Measurements from ENCODE around the gene DGKI.

DGKI gene

GRCh38 chr7:137890449-137890921 lies 43.7 kb upstream of the DGKI start:
- Histone ChIP-seq H3K4me3 (IDR thresholded peaks at IDR 0.05; ENCODE audit: insufficient read depth, low read depth, low read length) (no peak overlapping the region), H3K4me2 (no peak overlapping the region), H3K79me2 (ENCODE audit: insufficient read depth, low read depth) (no peaks in the 10 kb centered on the region), H3K27me3 (ENCODE audit: insufficient read depth, low read depth) (no peaks in the 10 kb centered on the region), H3K9ac (no peak overlapping the region), H3K4me1 (ENCODE audit: low read depth, poor library complexity, severe bottlenecking) (no peaks in the 10 kb centered on the region), H2AFZ (ENCODE audit: low read depth) (no peak overlapping the region), H3K27ac (no peak overlapping the region), H3K36me3 (ENCODE audit: insufficient read depth) (no peaks in the 10 kb centered on the region), H4K20me1 (ENCODE audit: insufficient read depth) (no peaks in the 10 kb centered on the region)
- no peak for TF ChIP-seq CTCF (conservative IDR thresholded peaks at IDR 0.05; ENCODE audit: low read depth, low read length)

- H3K79me2 ChIP-seq (ENCODE audit: insufficient read depth, low read depth), result no peaks in the 10 kb centered on the region
- no peak overlapping the region for H3K27ac ChIP-seq
- no peaks in the 10 kb centered on the region; the same call in 1 of the 2 replicates for H3K36me3 ChIP-seq (ENCODE audit: insufficient read depth)
- H2AFZ ChIP-seq (ENCODE audit: low read depth), result no peak overlapping the region
- no peak overlapping the region for H3K4me3 ChIP-seq (IDR thresholded peaks at IDR 0.05; ENCODE audit: insufficient read depth, low read depth, low read length)
- no peaks in the 10 kb centered on the region for H3K4me1 ChIP-seq (ENCODE audit: low read depth, poor library complexity, severe bottlenecking)
- TF ChIP-seq CTCF (conservative IDR thresholded peaks at IDR 0.05; ENCODE audit: low read depth, low read length), result no peak
- no peak overlapping the region for H3K4me2 ChIP-seq
- no peaks in the 10 kb centered on the region for H4K20me1 ChIP-seq (ENCODE audit: insufficient read depth)
- H3K9ac ChIP-seq, result no peak overlapping the region
- H3K27me3 ChIP-seq (ENCODE audit: insufficient read depth, low read depth), result no peaks in the 10 kb centered on the region
Observed at GRCh38 chr7:137888241-137888640, 41.5 kb upstream of the DGKI start.

- H3K36me3 ChIP-seq (ENCODE audit: insufficient read depth), result peaks cover 7% of the 10 kb centered on the region; the same call in 1 of the 2 replicates
- no peaks in the 10 kb centered on the region for H3K4me1 ChIP-seq (ENCODE audit: low read depth, poor library complexity, severe bottlenecking)
- H3K27ac ChIP-seq, result no peak overlapping the region
- no peaks in the 10 kb centered on the region for H3K79me2 ChIP-seq (ENCODE audit: insufficient read depth, low read depth)
- no peaks in the 10 kb centered on the region for H4K20me1 ChIP-seq (ENCODE audit: insufficient read depth)
- H3K4me2 ChIP-seq, result no peak overlapping the region
- H3K4me3 ChIP-seq (IDR thresholded peaks at IDR 0.05; ENCODE audit: insufficient read depth, low read depth, low read length), result no peak overlapping the region
- H3K9ac ChIP-seq, result no peak overlapping the region
- TF ChIP-seq CTCF (conservative IDR thresholded peaks at IDR 0.05; ENCODE audit: low read depth, low read length), result no peak
- no peaks in the 10 kb centered on the region for H3K27me3 ChIP-seq (ENCODE audit: insufficient read depth, low read depth)
- H2AFZ ChIP-seq (ENCODE audit: low read depth), result no peak overlapping the region
Observed at GRCh38 chr7:137886746-137887145, 40.0 kb upstream of the DGKI start.

- no peak overlapping the region for H3K27ac ChIP-seq
Observed at GRCh38 chr7:137886281-137886680, 39.5 kb upstream of the DGKI start.

More at GRCh38 chr7:137886281-137886680, 39.5 kb upstream of the DGKI start:
- Histone ChIP-seq H3K9ac (no peak overlapping the region), H3K4me1 (ENCODE audit: low read depth, poor library complexity, severe bottlenecking) (no peaks in the 10 kb centered on the region), H4K20me1 (ENCODE audit: insufficient read depth) (no peaks in the 10 kb centered on the region), H3K4me2 (no peak overlapping the region), H2AFZ (ENCODE audit: low read depth) (no peak overlapping the region), H3K27me3 (ENCODE audit: insufficient read depth, low read depth) (no peaks in the 10 kb centered on the region), H3K79me2 (ENCODE audit: insufficient read depth, low read depth) (no peaks in the 10 kb centered on the region), H3K36me3 (ENCODE audit: insufficient read depth) (peaks cover 7% of the 10 kb centered on the region; the same call in 1 of the 2 replicates), H3K4me3 (IDR thresholded peaks at IDR 0.05; ENCODE audit: insufficient read depth, low read depth, low read length) (no peak overlapping the region)
- TF ChIP-seq CTCF (conservative IDR thresholded peaks at IDR 0.05; ENCODE audit: low read depth, low read length), result no peak

All from KMS-11 (cell line).